Cerebellar cortex (tissue), 1 donor: ENCODE results near the gene ZDHHC11.
A peak's percentile ranks its signal among the peaks of the same experiment; 100 is the strongest.
"Not testable (repeated sequence)": the region's sequence is repeated elsewhere in the genome, so short reads cannot be mapped to it uniquely, and the experiment has no call there.

ENCODE experiments used
- DNase-seq: peaks from one replicate; pipeline ENCODE4 v3.0.0-alpha.2; 2015; ENCODE audit warnings: low spot score

ZDHHC11 gene

DNA sequence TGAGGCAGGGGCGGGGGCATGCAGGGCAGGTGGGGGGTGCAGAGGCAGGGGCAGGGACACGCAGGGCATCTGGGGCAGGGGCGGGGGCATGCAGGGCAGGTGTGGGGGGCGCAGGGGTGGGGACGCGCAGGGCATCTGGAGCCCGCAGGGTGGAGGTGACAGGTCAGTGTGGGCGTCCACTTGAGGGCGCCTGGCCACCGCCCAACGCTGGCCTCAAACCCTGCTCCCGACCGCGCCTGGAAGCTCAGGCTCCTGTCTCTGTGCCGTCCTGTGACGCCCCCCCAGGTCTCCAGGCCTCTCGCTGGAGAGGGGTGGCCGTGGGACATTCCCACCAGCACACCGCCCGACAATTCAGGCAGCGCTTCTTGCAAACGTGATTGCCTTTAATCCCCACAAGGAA is 6.9 kb downstream of the ZDHHC11 start:
- not testable (repeated sequence) for DNase-seq

DNA sequence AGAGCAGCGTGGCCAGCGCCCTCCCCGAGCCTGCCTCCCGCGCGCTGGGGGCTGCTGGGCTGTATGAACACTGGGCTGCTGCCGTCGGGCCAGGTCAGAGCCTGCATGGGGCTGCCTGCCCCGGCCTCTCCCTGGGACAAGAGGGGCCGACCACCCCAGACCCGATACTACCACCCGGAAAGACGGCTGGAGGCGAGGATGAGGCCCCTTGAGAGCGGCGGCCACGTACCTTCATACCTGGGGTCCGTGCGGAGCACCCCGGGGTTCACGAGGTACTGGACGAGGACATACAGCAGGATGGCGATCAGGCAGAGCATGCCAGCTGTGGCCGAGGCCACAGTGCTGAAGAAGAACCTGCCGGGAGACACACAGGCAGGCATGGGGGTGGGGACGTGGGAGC is 7.4 kb downstream of the ZDHHC11 start:
- DNase-seq: not testable (repeated sequence)

DNA sequence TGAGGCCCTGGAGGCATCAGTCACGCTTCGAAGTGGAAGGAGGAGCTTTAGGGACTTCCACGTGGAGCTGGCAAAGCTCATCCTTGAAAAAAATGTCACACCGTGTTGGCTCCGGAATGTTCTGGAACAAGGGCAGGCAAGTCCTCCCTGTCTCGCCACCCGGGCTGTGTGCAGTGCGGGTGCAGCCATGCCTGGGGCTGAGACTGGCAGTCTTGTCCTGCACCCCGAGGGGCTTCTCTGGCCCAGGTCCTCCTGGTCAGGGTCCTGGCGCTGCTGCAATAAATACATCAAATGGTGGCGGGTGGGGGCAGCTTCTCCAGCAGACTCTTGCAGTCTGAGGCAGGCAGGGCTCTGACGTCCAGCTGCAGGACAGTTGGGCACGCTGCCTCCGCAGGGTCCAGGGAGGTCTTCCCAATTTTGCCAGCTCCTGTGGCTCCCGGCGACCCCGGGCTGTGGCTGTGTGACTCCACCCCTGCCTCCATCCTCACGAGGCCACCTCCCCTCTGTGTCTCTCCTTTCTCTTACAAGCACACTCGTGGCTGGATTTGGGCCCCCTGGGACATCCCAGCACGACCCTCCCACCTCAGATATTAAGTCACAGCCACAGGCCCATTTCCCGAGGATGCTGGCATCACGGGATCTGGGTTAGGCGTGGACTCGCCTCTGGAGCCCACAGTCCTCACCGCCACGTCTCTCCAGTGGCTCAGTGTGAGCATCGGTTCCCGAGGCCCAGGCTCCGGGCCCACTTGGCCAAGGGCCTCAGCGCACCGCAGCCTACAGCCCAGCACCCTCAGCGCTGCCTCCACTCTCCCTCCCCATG is 8.2 kb downstream of the ZDHHC11 start:
- not testable (repeated sequence) for DNase-seq

DNA sequence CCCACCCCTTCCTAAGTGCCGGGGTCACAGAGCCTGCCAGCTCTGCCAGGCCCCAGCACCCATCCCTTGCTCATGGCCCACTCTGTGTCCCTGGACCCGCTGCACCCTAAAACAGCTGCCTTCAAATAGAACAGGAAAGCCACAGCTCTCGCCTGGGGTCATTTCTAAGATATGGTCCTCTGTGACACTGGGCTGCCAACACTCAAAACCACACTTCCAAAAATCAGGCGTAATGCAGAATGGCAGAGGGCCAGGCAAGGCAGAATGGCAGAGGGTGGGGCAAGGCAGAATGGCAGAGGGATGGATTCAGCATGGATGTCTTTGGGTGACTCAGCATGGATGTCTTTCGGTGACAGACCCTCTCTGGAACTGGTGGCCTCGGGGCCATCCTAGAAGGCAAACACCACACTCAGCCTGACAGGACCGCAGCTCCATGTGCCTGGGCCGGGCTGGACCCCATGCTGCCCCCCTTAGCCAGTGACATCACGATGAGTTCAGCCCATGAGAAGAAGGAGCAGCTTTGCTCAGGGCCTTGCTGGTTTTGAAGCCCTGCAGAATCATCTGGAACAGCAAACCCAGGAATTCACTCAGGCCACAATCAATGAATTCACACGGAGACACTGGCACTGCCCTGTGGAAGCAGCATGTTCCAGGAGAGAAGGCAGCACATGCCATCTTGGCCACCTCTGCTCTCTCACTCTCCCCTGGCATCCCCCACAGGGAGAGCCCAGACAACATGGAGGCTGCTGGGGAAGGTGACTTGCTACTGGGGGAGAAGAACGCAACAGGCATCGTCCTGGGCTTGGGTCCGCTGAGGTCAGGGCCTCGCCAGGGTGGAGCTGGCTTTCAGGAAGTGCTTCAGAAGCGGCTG is 9.0 kb downstream of the ZDHHC11 start:
- DNase-seq: not testable (repeated sequence)

DNA sequence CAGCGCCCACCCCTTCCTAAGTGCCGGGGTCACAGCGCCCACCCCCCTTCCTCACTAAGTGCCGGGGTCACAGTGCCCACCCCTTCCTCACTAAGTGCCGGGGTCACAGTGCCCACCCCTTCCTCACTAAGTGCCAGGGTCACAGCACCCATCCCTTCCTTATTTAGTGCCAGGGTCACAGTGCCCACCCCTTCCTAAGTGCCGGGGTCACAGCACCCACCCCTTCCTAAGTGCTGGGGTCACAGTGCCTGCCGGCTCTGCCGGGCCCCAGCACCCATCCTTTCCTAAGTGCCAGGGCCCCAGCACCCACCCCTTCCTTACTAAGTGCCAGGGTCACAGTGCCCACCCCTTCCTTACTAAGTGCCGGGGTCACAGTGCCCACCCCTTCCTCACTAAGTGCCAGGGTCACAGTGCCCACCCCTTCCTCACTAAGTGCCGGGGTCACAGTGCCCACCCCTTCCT is 9.8 kb downstream of the ZDHHC11 start:
- DNase-seq: not testable (repeated sequence)

DNA sequence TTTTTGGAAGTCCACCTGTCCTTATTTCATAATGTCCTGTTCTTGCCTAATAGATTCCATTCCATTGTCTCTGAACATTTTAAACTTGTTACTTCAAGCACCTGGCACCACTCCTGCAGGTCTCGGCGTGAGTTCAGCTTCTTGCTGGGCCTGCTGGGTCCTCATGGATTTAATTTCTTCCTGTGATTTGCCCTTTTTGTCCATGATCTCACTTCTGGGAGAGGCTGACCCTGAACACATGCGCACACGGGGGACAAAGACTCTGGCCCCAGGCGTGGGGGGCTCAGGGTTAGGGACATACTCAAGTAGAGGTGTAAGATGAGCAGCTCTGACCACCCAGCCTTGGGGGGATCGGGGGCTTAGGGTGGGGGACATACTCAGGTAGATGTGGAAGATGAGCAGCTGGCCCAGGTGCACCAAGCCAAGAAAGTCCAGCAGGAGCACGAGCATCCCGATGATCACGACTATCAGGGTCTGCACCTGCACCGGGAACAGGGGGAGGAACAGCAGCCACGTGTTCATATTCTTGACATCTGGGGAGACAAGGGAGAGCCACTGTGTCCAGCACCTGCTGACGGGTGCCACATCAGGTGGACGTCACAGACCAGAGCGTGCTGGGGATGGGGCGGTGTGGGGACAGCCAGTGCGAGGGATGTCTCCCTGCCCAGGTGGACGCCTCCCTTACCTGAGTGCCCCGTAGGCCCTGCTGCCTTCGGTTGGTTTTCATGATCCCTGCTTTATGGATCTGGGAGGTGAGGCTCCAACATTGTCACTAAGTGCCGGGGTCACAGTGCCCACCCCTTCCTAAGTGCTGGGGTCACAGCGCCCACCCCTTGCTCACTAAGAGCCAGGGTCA is 10.4 kb downstream of the ZDHHC11 start:
- DNase-seq: not testable (repeated sequence)

DNA sequence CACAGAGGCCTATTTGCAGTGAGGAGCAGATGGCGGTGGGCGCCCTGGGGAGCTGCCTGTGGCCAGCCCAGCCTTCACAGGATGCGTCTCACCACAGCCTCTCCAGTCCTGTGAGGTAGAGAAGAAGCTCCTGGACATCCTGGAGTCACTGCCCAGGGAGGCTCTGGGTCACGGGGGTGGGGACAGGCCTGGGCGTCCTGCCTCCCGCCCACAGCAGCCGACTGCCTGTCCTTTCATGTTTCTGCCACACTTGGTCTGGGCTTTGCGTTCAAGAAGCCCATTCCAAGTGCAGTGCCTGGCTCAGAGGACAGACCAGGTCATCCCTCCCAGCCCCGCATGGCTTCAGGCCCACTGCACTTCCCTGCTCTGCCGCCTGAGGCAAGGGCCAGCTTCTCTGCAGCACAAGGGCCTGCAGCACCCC is 12.3 kb downstream of the ZDHHC11 start:
- DNase-seq: peak; percentile 88

DNA sequence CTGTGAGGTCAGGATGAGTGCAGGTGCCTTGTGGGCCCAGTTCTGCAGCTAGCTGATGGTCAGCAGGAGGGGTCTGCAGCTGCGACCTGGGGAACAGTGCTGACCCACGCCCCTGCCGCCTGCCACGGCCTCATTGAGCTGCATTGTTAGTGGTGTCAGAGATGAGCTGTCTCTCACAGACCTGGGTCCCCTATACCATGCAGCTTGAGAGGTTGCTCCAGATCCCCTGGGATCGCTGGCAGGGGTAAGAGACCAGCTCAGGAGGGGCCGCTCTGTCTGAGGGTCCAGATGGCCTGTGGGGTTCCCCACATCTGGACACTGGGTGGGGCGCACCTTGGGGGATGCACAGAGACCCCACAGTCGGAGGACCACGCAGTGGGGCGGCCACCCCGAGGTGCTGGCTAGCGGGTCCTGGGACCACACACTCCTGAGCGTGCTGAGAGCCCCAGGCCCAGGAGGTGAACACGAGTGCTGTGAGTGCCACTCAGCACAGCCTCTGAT is 13.1 kb downstream of the ZDHHC11 start:
- DNase-seq: not testable (repeated sequence)

DNA sequence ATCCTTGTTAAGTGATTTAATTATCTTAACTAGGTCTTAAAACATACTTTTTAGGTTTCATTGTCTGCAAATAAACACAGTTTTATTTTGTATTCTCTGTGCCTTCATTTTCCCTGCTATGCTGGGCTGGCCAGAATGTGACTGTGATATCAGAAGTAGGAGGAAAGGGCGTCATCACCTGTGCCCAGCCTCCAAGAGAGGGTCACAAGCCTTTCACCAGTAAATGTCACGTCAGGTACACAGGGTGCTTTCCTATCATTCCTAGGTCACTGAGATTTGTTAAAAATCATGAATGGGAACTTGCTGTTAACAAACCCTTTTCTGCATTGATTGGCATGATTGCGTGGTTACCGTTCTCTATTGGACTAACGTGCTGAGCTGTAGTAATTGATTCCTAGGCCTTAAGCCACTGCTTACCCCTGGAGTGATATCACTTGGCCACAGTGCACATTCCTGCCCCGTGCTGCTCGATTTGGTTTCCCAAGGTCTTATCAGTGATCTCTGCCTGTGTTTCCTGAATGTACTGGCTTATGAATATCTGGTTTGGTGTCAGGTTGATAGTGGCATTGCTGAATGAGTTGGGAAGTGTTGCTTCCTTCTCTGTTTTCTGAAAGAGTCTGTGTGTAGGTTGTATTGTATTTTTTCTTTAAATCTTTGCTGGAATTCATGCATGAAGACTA is 14.7 kb downstream of the ZDHHC11 start:
- DNase-seq: not testable (repeated sequence)

DNA sequence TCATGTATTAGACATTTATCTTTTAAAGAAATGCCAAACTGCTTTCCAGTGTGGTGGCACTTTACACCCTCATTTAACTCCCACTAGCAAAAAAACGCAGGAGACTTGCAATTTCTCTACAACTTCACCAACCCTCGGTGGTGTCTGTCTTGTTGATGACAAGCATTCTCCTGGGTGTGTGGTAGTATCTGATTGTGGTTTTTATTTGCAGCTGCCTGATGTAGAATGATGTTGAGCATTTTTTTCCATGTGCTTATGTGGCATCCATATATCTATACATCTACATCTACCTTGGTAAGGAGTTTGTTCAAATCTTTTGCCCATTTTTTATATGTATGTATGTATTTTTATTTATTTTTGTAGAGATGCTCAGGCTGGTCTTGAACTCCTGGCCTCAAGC is 16.8 kb downstream of the ZDHHC11 start:
- DNase-seq: not testable (repeated sequence)

DNA sequence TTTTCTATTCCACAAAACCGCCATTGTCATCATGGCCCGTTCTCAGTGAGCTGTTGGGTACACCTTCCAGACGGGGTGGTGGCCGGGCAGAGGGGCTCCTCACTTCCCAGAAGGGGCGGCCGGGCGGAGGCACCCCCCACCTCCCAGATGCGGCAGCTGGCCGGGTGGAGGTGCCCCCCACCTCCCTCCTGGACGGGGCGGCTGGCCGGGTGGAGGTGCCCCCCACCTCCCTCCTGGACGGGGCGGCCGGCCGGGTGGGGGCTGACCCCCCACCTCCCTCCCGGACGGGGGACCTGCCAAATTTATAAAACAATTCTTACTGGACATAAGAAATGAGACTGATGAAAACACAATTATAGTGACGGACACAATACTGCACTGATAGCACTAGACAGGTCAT is 22.6 kb downstream of the ZDHHC11 start:
- DNase-seq: not testable (repeated sequence)

DNA sequence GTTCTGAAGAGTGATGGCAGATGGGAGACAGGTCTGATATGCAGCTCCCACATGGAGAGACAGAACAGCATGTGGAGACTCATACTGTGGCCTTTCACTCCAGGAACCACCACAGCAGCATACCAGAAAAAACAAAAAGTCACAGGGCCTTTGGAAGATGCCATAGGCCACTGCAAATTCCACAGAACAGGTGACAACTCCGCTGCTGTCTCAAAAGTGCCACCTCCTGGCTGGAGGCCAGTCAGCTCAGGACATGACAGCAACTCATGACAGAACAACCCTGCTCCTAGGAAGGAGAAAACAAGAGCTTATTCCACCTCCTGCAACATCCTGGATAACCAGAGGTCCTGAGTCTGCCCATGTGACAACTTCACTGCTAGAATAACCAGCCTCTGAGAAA is 25.2 kb downstream of the ZDHHC11 start:
- DNase-seq: not testable (repeated sequence)

DNA sequence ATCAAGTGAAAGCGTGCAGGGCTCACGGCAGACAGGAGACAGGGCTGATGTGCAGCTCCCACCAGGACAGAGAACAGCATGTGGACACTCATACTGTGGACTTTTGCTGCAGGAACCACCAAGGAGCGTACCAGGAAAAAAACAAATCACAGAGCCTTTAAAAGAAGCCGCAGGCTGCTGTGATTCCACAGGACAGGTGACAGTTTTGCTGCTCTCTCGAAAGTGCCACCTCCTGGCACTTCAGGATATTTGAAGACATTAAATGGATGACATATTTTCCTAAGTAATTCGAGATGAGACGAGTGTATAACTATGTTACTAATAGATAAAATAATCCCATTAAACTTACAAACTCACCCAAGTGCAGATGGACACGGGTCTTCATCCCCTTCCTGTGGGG is 29.3 kb downstream of the ZDHHC11 start:
- DNase-seq: peak; percentile 33

DNA sequence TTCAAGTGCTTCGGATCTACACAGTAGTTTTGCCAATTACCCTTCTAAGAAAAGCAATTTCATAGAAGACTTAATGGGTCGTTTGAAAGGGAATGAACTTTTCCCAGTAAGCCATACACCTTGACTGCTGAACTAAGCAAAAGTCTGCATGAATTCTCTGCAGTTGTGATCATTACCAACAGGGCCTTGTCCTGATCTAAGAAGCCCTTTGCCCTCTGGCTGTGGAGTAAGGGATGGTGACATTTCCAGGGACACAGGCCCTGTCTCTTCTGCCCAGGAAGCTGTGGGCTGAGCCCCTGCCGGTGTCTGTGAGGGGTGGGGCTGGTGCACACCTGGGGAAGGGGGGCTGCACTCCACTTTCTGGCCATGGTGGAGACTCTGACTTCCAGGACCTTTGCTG is 30.5 kb downstream of the ZDHHC11 start:
- no peak for DNase-seq

DNA sequence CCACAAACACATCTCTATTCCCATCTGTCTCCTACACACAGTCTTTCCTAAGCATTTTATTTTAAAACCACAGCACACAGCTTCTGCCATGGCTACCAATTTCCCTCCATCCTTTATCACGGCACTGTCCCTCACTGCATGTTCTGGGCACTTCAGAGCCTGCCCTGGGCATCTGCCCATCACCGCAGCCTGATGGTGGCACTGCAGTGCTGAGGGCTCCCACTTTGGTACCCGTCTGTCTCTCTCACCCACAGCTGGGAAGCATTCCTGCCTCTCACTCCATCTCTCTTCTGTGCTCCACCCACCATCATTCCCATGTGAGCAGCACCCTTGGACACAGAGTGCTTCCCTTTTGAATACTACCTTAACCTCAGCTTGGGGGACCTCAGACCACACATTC is 31.7 kb downstream of the ZDHHC11 start:
- DNase-seq: no peak

DNA sequence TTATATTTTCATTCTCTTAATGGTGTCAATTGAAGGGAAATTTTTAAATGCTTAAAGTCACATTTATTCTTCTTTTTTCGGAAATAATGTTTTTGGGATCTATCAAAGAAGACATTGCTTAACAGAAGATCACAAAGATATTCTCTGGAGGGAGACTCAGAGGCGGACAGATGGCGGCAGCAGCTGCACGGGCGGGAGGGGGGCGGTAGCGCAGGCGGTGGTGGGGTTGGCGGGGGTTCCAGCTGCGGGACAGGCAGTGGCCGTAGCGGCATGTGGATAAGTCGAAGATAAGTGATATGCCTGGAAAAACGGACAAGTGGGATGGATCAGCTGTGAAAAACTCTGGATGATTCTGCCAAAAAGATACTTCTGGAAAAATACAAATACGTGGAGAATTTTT is 34.6 kb downstream of the ZDHHC11 start:
- no peak for DNase-seq

DNA sequence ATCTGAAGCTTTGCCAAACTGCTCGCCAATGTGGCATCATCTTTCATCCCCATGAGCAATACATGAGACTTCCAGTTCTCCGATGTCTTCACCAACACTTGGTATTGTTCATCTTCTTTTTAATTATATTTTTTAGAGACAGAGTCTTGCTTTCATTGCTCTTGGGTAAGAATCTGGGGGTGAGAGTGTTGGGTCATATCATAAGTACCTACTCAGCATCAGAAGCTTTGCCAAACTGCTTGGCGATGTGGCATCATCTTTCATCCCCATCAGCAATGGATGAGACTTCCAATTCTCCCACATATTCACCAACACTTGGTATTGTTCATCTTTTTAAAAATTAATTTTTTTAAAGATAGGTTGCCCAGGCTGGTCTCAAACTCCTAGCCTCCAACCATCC is 35.3 kb downstream of the ZDHHC11 start:
- no peak for DNase-seq

DNA sequence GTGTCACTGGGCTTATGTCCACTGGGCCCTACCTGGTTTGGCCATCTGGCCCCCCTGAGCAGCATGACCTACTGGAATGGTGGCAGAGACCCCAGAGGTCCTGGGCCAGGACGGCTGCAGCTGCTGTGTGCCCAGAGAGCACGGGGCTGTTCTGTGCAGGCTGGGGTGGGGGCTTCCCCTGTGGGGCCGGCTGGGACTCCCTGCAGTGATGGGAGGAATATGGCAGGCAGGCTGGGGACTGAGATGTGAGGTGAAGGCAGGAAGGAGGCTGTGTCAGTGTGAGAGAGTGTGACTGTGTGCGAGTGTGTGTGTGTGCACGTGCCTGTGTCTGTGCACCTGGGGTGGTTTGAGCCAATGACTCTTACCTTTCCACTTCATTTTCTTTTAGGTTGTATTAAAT is 37.2 kb downstream of the ZDHHC11 start:
- not testable (repeated sequence) for DNase-seq

DNA sequence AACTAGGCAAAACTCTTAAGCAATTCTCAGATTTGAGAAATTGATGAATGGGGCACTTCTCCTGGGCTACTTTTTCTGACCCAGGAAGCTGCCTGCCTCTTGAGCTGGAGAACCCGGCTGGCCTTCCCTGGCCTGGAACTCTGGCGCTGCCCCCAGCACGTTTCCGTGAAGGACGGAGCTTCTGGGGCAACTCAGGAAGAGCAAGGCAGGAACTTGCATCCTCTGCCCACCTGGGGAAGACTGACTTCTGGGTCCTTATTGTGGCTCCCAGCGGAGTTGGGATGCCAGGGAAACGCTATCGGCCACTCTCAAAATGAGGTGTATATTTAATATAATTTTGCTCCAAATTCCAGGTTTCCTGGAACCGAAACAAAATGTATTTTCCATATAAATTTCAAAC is 39.4 kb downstream of the ZDHHC11 start:
- DNase-seq: not testable (repeated sequence)

DNA sequence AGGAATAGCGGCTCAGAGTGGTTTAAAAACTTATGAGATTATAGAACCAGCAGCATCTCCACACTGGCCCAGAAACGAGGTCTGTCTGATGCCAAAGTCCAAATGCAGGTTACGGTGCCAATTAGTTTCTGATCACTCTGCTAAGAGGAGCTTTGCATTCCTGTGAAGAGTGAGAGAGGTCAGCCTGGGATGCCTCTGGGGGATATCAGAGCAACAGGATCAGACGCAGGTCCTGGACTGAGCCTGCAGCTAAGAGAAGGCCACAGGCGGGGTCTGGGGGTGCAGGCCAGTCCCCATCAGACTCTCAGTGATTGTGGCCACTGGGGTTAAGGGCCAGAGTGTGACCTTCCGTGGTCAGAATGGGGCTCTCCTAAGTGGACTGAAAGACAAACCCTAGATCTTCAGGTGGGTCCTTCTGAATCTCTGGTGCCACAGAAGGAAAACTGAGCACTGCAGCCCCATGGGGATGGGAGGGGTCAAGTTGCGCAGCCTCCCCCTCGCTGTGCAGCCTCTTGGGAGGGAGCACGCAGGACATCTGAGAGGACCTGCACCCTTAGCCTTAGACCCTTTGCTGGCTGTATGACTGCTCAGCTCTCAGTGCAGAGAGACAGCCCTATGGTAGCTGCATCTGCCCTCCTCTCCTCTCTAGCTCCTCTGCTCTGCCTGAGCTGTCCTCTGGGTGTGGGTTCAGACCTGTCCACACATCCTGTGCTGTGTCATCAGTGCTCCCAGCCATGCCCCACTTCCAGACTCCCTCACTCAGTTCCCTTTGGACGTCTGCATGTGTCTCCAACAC is 42.9 kb downstream of the ZDHHC11 start:
- DNase-seq: not testable (repeated sequence)
